Lung (tissue), 12 donors: Measurements from ENCODE around the gene ERGIC1. TPM values are rescaled to one million over a fixed set of nuclear protein-coding genes. Genes with fewer than 3 reads are reported as not detected.

Experiments used
- ATAC-seq: fragments of 200-7000 bp; cut with Tn5 transposase; one replicate; pipeline ENCODE4 v1.9.1; 2020; ENCODE audit warnings: moderate number of reproducible peaks; ENCODE audit not compliant: insufficient read depth, low FRiP score
- DNase-seq, 3 donors: peaks; one replicate each; pipeline ENCODE4 v3.0.0-alpha.2; 2013 to 2017
- H3K27ac ChIP-seq, 2 donors: one replicate each; pipeline ENCODE4 v1.5.1; 2013; ENCODE audit warnings: mild to moderate bottlenecking in 2 of 2, moderate library complexity in 2 of 2, control low read depth in 1 of 2, inconsistent platforms in 1 of 2, low read depth in 1 of 2, low read length in 1 of 2
- H3K27me3 ChIP-seq, 3 donors: one replicate each; pipeline ENCODE4 v1.5.1; 2013; ENCODE audit warnings: low read length in 2 of 3; ENCODE audit not compliant: control insufficient read depth in 3 of 3, insufficient read depth in 3 of 3
- H3K36me3 ChIP-seq, 4 donors: one replicate each; pipeline ENCODE4 v1.5.1; 2013; ENCODE audit warnings: low read length in 4 of 4, mild to moderate bottlenecking in 1 of 4, moderate library complexity in 1 of 4; ENCODE audit not compliant: control insufficient read depth in 4 of 4, insufficient read depth in 4 of 4
- H3K4me1 ChIP-seq, 5 donors: one replicate each; pipeline ENCODE4 v1.5.1; 2013; ENCODE audit warnings: low read length in 5 of 5, mild to moderate bottlenecking in 2 of 5, moderate library complexity in 1 of 5; ENCODE audit not compliant: control insufficient read depth in 5 of 5, insufficient read depth in 5 of 5
- H3K4me3 ChIP-seq: one replicate; pipeline ENCODE4 v1.5.1; 2013; ENCODE audit warnings: mild to moderate bottlenecking, control low read depth, moderate library complexity
- H3K9ac ChIP-seq, 2 donors: one replicate each; pipeline ENCODE4 v1.5.1; 2013; ENCODE audit warnings: low read length in 2 of 2, control low read depth in 1 of 2; ENCODE audit not compliant: insufficient read depth in 1 of 2
- H3K9me3 ChIP-seq, 4 donors: one replicate each; pipeline ENCODE4 v1.5.1; 2013; ENCODE audit warnings: low read length in 3 of 4, mild to moderate bottlenecking in 1 of 4, moderate library complexity in 1 of 4; ENCODE audit not compliant: control insufficient read depth in 4 of 4, insufficient read depth in 3 of 4
- WGBS, 2 donors: extraction: QIAGEN DNeasy Blood & Tissue Kit; methylation state at CpG; one replicate each; pipeline ENCODE4 v1.1.7; 2013; 5-methylcytosine and 5-hydroxymethylcytosine counted together
- polyA plus RNA-seq, 2 donors: library from polyadenylated mRNA; stranded (reverse); fragments of 200-250 nt; gene quantifications; one replicate each; pipeline ENCODE4 v1.2.1, GENCODE V29; 2013
- total RNA-seq, 2 donors: library from RNA; depleted of rRNA in 1 of 2; stranded (reverse); fragments of >200 nt in 1 of 2; gene quantifications; one replicate each; pipeline ENCODE4 v1.2.1, GENCODE V29; 2014 to 2021
- TF ChIP-seq, protein P1 (sequence below): IDR thresholded peaks from 2 replicates; pipeline ENCODE4 v1.5.1; 2012; ENCODE audit warnings: mild to moderate bottlenecking; ENCODE audit errors: control extremely low read depth, extremely low read depth
- donor health status: control.
- donor health status: control.
- donor health status: Bipolar disorder and iron deficiency.
- donor health status: healthy.
- donor health status: DM: yes; HTN: yes; CAD: no.

ERGIC1 gene
- total and polyA plus RNA-seq, 4 donors, result 62.2 to 215 (median 163) TPM

DNA sequence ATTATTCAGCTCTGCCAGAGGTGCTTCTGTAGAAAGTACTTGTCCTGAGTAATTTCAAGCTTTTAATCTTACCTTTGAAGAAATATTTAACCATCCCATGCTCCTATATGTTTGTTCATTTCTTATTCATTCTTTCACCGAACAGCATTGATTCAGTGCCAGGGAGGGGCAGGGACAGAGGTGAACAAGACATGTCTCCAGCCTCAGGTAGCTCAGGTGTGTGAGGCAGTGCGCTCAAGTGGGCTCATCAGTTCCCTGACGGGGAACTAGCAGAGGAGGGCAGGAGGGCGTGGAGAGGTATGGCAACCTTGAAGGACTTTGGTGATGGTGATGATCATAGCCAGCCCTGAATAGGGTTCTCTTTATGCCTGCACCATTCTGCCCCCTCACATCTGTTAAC is 25.9 kb downstream of the ERGIC1 start:
- Histone ChIP-seq H3K27ac (peak overlapping the region; percentile 92), H3K4me1 (peaks cover 16 to 50% (median 34%) of the 10 kb centered on the region in 5 donors), H3K36me3 (peaks cover 0 to 3% (median 0%) of the 10 kb centered on the region in 4 donors), H3K9me3 (no peaks in the 10 kb centered on the region), H3K9ac (peak overlapping the region in 1 of 2 donors; percentile 68), H3K4me3 (no peak overlapping the region), H3K27me3 (no peaks in the 10 kb centered on the region)
- DNase-seq (no peak), ATAC-seq (no peak)
- TF ChIP-seq, protein P1, sequence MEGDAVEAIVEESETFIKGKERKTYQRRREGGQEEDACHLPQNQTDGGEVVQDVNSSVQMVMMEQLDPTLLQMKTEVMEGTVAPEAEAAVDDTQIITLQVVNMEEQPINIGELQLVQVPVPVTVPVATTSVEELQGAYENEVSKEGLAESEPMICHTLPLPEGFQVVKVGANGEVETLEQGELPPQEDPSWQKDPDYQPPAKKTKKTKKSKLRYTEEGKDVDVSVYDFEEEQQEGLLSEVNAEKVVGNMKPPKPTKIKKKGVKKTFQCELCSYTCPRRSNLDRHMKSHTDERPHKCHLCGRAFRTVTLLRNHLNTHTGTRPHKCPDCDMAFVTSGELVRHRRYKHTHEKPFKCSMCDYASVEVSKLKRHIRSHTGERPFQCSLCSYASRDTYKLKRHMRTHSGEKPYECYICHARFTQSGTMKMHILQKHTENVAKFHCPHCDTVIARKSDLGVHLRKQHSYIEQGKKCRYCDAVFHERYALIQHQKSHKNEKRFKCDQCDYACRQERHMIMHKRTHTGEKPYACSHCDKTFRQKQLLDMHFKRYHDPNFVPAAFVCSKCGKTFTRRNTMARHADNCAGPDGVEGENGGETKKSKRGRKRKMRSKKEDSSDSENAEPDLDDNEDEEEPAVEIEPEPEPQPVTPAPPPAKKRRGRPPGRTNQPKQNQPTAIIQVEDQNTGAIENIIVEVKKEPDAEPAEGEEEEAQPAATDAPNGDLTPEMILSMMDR, result no peak
- WGBS, 2 donors, result 68 to 90% methylated on average over 4 of the region's 4 CpGs

DNA sequence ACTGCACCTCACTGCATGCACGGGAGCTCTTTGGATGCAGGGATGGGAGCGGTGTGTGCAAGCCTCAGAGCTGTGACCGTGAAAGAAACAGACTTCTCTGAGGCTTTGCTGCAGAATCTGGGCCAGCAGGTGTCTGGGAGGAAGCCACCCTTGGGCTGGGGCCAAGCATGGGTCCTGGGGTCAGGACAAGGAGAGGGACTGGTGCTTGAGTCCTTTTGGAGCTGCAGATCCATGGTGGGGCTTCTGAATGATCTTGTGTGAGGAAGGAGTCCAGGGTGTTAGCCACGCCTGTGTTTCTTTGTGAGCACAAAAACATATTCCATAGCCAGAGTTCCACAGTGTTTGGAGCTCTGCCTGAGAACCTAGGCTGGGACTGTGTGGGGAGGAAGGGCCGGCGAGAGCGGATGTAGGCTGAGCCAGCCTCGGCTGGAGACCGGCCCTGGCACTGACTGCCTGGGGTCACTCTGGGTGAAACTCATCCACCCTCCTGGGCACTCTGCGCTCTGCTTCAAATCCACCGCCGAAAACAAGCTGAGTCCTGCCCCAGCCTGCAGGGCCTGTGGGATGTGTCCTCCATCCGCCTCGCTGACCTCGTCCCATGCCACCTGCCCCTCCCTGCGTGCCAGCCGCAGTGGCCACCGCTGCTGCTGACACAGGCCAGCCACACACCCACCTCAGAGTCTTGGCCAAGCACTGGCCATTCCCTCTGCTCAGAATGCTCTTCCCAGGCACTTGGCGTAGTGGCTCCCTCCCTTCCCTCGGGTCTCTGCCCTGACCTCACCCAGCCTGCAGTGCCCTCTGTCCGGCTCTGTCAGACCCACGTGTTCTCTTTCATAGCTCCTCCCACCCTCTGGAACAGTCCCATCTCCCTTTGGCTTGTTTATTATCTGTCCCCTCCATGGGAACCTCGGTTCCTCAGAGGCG is 26.7 kb downstream of the ERGIC1 start:
- H3K9me3 ChIP-seq, result no peaks in the 10 kb centered on the region
- peak overlapping the region; percentile 92 for H3K27ac ChIP-seq
- DNase-seq, result peak in 1 of 3 donors; percentile 74
- no peak overlapping the region for H3K4me3 ChIP-seq
- H3K36me3 ChIP-seq, result peaks cover 0 to 3% (median 0%) of the 10 kb centered on the region in 4 donors
- TF ChIP-seq, protein P1, result no peak
- no peak overlapping the region for H3K9ac ChIP-seq
- WGBS, 2 donors, result 42 to 80% methylated on average over 24 of the region's 24 CpGs
- H3K27me3 ChIP-seq, result no peaks in the 10 kb centered on the region
- peak; percentile 80 for ATAC-seq
- H3K4me1 ChIP-seq, result peaks cover 10 to 42% (median 26%) of the 10 kb centered on the region in 5 donors

DNA sequence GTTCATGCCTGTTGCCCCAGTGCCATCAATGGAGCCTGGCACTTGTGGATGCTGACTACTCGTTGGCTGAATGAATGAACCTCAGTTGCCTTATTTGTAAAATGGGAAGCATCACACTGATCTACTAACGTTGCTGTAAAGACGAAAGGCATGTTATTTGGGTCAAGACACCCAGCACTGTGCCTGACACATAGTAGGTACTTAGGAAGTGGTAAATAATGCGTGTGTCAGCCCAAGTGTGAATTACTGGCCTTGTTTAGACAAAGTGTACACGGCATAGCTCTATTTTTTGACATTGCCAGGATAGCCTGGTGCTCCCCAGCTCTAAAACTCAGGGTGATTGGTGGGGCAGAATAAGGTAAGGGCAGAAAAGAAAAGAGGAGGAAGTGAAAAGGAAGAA is 27.4 kb downstream of the ERGIC1 start:
- H3K4me3 ChIP-seq, result no peak overlapping the region
- H3K36me3 ChIP-seq, result peaks cover 0 to 3% (median 0%) of the 10 kb centered on the region in 4 donors
- peaks cover 10 to 42% (median 26%) of the 10 kb centered on the region in 5 donors for H3K4me1 ChIP-seq
- no peaks in the 10 kb centered on the region for H3K9me3 ChIP-seq
- DNase-seq (no peak), ATAC-seq (no peak)
- WGBS, 2 donors, result 62 to 72% methylated on average over 5 of the region's 5 CpGs
- no peak overlapping the region for H3K9ac ChIP-seq
- H3K27me3 ChIP-seq, result no peaks in the 10 kb centered on the region
- TF ChIP-seq, protein P1, result no peak
- H3K27ac ChIP-seq, result peak overlapping the region; percentile 92
